Measurements from ENCODE around the gene NFIX. TPM values are rescaled to one million over a fixed set of nuclear protein-coding genes. Genes with fewer than 3 reads are reported as not detected.

The NFIX gene
- total RNA-seq, 1 donor from 2014 or later: 8.4 TPM

DNA sequence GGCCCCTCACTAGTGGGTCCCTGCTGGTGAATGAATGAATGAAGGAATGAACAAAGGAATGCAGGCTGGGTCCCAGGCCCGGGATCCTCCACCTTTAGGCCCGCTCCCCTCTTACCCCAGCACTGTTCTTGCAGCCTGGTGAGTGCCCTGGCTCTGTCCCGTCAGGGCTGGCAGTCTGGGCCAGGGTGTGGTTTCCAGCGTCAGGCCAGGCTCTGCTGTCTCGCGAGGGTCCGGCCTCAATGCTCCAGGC lies 107.1 kb downstream of the NFIX start:
- Histone ChIP-seq H3K9me3 (ENCODE audit: insufficient read depth, low read depth, low read length) (no peaks in the 10 kb centered on the region), H2AFZ (ENCODE audit: low read depth, low read length) (peak overlapping the region; percentile 47), H3K4me2 (ENCODE audit: low read length) (peak overlapping the region; percentile 72), H3K27me3 (ENCODE audit: insufficient read depth, low read length) (no peaks in the 10 kb centered on the region), H3K79me2 (ENCODE audit: insufficient read depth, low read length) (no peaks in the 10 kb centered on the region), H3K4me3 (ENCODE audit: insufficient read depth, low read depth, low read length) (no peak overlapping the region), H3K4me1 (ENCODE audit: insufficient read depth, low read length) (peaks cover 5% of the 10 kb centered on the region), H3K27ac (ENCODE audit: low read depth, low read length) (no peak overlapping the region), H4K20me1 (ENCODE audit: insufficient read depth, low read length) (peaks cover 6% of the 10 kb centered on the region), H3K36me3 (ENCODE audit: insufficient read depth, low read length) (no peaks in the 10 kb centered on the region), H3K9ac (ENCODE audit: low read length) (peak overlapping the region; percentile 35)
- Mint-ChIP-seq H3K4me3 (ENCODE audit: unreplicated experiment) (no peak overlapping the region), H3K27me3 (ENCODE audit: low read depth, unreplicated experiment) (peaks cover 20% of the 10 kb centered on the region), H3K36me3 (ENCODE audit: low read depth, unreplicated experiment) (peaks cover 8% of the 10 kb centered on the region), H3K4me1 (ENCODE audit: low read depth, unreplicated experiment) (peaks cover 3% of the 10 kb centered on the region), H3K27ac (ENCODE audit: unreplicated experiment) (no peak overlapping the region), H3K9me3 (ENCODE audit: unreplicated experiment) (peaks cover 10% of the 10 kb centered on the region)
- FAIRE-seq (no peak), DNase-seq (ENCODE audit: low read depth) (no peak)
- TF ChIP-seq, protein P1, sequence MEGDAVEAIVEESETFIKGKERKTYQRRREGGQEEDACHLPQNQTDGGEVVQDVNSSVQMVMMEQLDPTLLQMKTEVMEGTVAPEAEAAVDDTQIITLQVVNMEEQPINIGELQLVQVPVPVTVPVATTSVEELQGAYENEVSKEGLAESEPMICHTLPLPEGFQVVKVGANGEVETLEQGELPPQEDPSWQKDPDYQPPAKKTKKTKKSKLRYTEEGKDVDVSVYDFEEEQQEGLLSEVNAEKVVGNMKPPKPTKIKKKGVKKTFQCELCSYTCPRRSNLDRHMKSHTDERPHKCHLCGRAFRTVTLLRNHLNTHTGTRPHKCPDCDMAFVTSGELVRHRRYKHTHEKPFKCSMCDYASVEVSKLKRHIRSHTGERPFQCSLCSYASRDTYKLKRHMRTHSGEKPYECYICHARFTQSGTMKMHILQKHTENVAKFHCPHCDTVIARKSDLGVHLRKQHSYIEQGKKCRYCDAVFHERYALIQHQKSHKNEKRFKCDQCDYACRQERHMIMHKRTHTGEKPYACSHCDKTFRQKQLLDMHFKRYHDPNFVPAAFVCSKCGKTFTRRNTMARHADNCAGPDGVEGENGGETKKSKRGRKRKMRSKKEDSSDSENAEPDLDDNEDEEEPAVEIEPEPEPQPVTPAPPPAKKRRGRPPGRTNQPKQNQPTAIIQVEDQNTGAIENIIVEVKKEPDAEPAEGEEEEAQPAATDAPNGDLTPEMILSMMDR (IDR thresholded peaks at IDR 0.05; ENCODE audit: insufficient read depth, low read depth, low read length): no peak
- TF ChIP-seq EZH2 (IDR thresholded peaks at IDR 0.05; ENCODE audit: insufficient read depth, low read length): no peak

DNA sequence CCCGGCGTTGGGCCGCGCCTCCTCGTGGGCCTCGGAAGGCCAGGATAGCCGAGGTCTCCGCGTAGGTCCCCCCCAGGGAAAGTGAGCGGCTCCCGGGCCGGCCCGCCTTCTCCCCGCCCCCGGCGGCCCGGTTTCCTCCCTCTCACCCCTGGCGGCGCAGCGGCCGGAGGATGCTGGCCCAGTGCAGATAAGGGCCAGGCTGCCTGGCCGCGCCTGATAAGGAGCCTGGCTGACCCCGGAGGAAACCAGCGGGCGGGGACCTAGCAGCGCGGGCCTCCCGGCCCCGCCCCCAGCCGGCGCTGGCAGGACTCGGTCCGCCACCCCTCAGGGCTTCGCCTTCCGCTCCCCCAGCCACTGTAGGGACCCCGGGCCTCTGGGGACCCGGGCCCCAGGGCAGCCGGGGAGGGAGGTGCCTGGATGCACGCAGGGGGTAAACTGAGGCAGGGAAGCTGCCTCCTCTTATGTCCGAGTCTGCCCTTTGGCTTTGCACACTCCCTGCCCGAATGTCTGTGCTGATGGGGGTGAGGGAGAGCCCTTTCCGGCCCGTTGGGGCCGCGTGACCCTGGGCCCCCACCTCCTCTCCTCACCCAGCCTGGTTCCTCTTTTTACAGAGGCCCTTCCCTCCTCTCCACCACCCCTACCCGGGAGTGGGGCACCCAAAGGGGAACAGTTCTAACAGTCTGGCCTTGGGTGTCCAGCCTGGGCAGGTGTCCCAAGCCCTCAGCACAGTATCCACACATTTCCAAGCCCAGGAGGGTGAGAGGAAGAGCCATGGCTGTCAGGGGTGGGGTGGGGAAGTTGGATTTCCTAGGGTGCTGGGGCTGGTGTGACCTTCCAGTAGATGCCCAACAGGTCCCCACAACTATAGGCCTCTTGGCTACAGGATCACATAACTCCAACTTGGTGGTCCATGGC lies 107.6 kb downstream of the NFIX start, which contains the start of gene LYL1:
Gene LYL1 (minus strand): TSS at position 193 of the 915 bp plus-strand sequence. CDS start 1,687 bp downstream, outside the sequence.
- no peaks in the 10 kb centered on the region for H3K9me3 ChIP-seq (ENCODE audit: insufficient read depth, low read depth, low read length)
- H3K27me3 ChIP-seq (ENCODE audit: insufficient read depth, low read length): no peaks in the 10 kb centered on the region
- H3K36me3 ChIP-seq (ENCODE audit: insufficient read depth, low read length): peaks cover 3% of the 10 kb centered on the region
- H3K4me3 ChIP-seq (ENCODE audit: insufficient read depth, low read depth, low read length): no peak within 1 kb of the TSS
- Mint-ChIP-seq H3K4me3 (ENCODE audit: unreplicated experiment) (no peak within 1 kb of the TSS), H3K9me3 (ENCODE audit: unreplicated experiment) (peaks cover 10% of the 10 kb centered on the region), H3K27me3 (ENCODE audit: low read depth, unreplicated experiment) (peaks cover 20% of the 10 kb centered on the region), H3K4me1 (ENCODE audit: low read depth, unreplicated experiment) (peaks cover 3% of the 10 kb centered on the region), H3K27ac (ENCODE audit: unreplicated experiment) (peak within 1 kb of the TSS; percentile 53), H3K36me3 (ENCODE audit: low read depth, unreplicated experiment) (peaks cover 10% of the 10 kb centered on the region)
- no peak for FAIRE-seq
- DNase-seq (ENCODE audit: low read depth): no peak
- no peak within 1 kb of the TSS for H3K27ac ChIP-seq (ENCODE audit: low read depth, low read length)
- peaks cover 6% of the 10 kb centered on the region for H4K20me1 ChIP-seq (ENCODE audit: insufficient read depth, low read length)
- H3K4me2 ChIP-seq (ENCODE audit: low read length): peak within 1 kb of the TSS; percentile 72
- peaks cover 5% of the 10 kb centered on the region for H3K4me1 ChIP-seq (ENCODE audit: insufficient read depth, low read length)
- TF ChIP-seq, protein P1 (IDR thresholded peaks at IDR 0.05; ENCODE audit: insufficient read depth, low read depth, low read length): no peak
- no peak for TF ChIP-seq EZH2 (IDR thresholded peaks at IDR 0.05; ENCODE audit: insufficient read depth, low read length)
- H2AFZ ChIP-seq (ENCODE audit: low read depth, low read length): peak within 1 kb of the TSS; percentile 47
- peak within 1 kb of the TSS; percentile 35 for H3K9ac ChIP-seq (ENCODE audit: low read length)
- H3K79me2 ChIP-seq (ENCODE audit: insufficient read depth, low read length): no peaks in the 10 kb centered on the region

Measured in astrocyte (in vitro differentiated cells and primary cell).